H1 (cell line): ENCODE measurements around the gene BCAS3. TPM values are rescaled to one million over a fixed set of nuclear protein-coding genes. Genes with fewer than 3 reads are reported as not detected.

Experiments used
- SP1 ChIP-seq: IDR thresholded peaks from 2 replicates; pipeline ENCODE4 v1.6.1; 2011; ENCODE audit warnings: low read depth, low read length
- SP2 ChIP-seq: IDR thresholded peaks from 2 replicates; pipeline ENCODE4 v1.6.1; 2012; ENCODE audit warnings: mild to moderate bottlenecking, low read length, inconsistent platforms
- TAF7 ChIP-seq: optimal IDR thresholded peaks from 2 replicates; pipeline ENCODE3; 2011; ENCODE audit warnings: low read depth, mild to moderate bottlenecking, inconsistent platforms, low read length, moderate library complexity, borderline replicate concordance
- polyA plus RNA-seq, 7 experiments: library from polyadenylated mRNA; depleted of rRNA in 3 of 7; stranded (reverse) in 5 of 7; unstranded in 2 of 7; fragments of >200 nt in 5 of 7; fragments of 200-250 nt in 2 of 7; gene quantifications; 1 replicate in 5 of 7; 2 replicates in 1 of 7; 4 replicates in 1 of 7; pipeline versions ENCODE4 v1.2.1 to v1.2.3, GENCODE V29; 2011 to 2013; ENCODE audit warnings: missing spikeins in 2 of 7, mixed read lengths in 2 of 7
- total RNA-seq: library from RNA; stranded (reverse); fragmentation: NEBNext Ultra II Directional; extraction: Animal tissue kit (Norgen Biotek cat#: 25700); gene quantifications from 2 replicates; pipeline ENCODE4 v1.2.1, GENCODE V29; 2021

The BCAS3 gene
- total and polyA plus RNA-seq, 2 of the 8 experiments (the other 6 are each of a cell fraction or from before 2014, with no cell fraction given), result 9.9 to 13.3 TPM

DNA sequence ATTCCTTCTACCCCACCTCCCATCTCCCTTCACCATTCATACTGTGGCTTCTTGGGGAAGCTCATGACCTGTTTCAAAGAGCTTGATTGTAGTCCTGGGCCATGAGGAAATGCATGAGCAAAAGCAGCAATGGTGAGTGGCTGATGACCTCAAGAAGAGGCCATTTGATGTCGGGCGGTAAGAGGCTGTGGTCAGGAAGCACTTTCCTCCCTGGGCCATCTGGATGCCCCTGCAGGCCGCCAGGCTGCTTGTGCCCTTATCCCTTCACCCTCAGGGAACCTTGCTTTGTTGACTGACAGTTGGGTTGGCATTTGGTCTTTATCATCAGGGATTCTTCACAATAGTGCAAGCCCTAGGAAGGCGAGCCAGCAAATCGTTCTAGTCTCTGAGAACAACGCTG, 643.7 kb downstream of the BCAS3 start (continued):
- TF ChIP-seq TAF7 (no peak), SP1 (no peak), SP2 (no peak)
